ENCODE measurements around the gene ZKSCAN3. TPM values are rescaled to one million over a fixed set of nuclear protein-coding genes. Genes with fewer than 3 reads are reported as not detected.
A peak's percentile ranks its signal among the peaks of the same experiment; 100 is the strongest.

ZKSCAN3 gene
- total RNA-seq, 4 donors from 2014 or later: 3.1 to 6.0 (median 4.5) TPM

DNA sequence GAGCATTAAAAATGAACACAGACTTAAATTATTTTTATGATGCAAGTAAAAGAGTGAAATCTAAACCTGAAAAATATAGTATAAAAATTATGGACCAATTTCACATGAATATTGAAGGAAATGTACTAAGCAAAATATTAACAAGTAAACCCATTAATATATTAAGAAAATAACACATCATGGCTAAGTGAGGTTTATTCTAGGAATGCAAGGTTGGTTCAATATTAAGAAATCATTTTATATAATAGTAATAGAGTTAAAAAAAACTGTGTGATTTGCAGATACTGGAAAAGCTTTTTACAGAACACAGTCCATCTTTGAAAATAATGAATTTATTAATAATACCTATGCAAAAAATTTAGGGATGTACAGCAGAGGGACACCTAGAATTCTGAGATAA lies 28.9 kb downstream of the ZKSCAN3 start:
- H3K27ac ChIP-seq: no peak overlapping the region
- no peak overlapping the region for H3K4me3 ChIP-seq
- DNase-seq (ENCODE audit: low spot score in 2 of 2): no peak
- TF ChIP-seq POLR2AphosphoS5 (IDR thresholded peaks at IDR 0.05) (no peak), POLR2A (IDR thresholded peaks at IDR 0.05) (no peak), EP300 (IDR thresholded peaks at IDR 0.05) (no peak)
- peaks cover 17% of the 10 kb centered on the region for H3K36me3 ChIP-seq
- peaks cover 12% of the 10 kb centered on the region for H3K4me1 ChIP-seq
- H3K27me3 ChIP-seq: no peaks in the 10 kb centered on the region
- H3K9me3 ChIP-seq: peaks cover 5% of the 10 kb centered on the region

DNA sequence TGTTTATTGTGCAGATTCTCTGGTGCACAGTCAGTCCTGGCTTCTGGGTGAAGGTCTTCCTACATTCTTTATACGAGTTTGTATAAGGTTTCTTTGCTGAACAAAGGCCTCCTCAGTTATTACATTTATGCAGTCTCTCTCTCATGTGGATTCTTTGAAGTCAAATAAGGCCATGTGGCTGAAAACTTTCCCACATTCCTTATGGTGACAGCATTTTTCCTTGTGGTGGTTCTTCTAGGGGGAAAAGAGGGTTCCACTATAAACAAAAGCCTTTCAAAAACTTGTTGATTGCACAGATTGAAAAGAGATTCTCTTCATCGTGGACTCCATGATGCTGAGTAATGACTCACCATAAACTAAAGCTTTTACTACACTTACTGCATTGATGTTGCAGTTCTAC lies 30.6 kb downstream of the ZKSCAN3 start:
- no peak overlapping the region for H3K27ac ChIP-seq
- DNase-seq (ENCODE audit: low spot score in 2 of 2): no peak

DNA sequence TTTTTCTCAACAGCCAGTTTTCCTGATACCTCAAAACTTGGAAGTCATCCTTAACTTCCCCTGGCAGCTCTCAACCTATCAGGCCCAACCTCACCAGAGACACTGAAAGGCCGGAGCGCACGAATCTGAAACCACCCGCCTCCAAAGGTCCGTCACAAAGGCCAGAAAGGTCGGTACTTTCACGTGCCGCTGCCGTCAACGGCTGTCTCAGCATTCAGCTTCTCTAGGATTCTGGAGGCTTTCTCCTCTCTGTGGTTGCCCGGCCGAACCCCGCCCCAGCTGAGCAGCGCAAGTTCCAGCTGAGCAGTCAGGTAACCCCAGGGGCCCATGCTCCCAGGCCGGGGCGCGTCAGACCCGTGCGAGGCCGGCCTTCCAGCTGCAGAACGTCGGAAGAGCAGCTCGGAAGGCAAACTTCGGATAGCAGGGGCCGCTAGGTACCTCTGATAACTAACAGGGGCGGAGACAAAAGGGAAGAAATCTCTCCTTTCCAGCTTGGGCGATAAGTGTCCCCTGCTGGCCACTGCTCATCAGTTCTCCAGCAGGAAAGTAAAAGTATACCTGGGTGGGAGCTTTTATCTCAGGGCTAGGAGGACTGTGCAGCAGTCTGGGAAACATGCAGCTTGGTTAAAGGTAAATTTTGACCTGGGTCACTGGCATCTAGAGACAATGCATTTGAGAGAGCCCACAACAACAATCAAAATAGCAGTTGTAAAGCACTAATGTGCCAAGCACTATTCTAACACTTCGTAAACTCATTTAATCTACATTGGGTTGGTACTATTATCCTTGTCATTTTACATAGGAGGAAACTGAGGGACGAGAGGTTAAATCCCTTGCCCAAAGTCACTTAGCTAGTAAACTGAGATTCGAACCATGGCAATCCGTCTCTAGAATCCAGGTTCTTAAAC lies 33.7 kb downstream of the ZKSCAN3 start:
- peak; percentile 79 to 90 for DNase-seq (ENCODE audit: low spot score in 2 of 2)
- Histone ChIP-seq H3K4me3 (peak overlapping the region; percentile 48), H3K36me3 (peaks cover 25% of the 10 kb centered on the region), H3K27me3 (no peaks in the 10 kb centered on the region), H3K9me3 (peaks cover 5% of the 10 kb centered on the region), H3K4me1 (peaks cover 13% of the 10 kb centered on the region), H3K27ac (peak overlapping the region; percentile 42)
- WGBS: 28% methylated on average over 30 of the region's 31 CpGs
- no peak for TF ChIP-seq POLR2A (IDR thresholded peaks at IDR 0.05)
- TF ChIP-seq, protein P1, sequence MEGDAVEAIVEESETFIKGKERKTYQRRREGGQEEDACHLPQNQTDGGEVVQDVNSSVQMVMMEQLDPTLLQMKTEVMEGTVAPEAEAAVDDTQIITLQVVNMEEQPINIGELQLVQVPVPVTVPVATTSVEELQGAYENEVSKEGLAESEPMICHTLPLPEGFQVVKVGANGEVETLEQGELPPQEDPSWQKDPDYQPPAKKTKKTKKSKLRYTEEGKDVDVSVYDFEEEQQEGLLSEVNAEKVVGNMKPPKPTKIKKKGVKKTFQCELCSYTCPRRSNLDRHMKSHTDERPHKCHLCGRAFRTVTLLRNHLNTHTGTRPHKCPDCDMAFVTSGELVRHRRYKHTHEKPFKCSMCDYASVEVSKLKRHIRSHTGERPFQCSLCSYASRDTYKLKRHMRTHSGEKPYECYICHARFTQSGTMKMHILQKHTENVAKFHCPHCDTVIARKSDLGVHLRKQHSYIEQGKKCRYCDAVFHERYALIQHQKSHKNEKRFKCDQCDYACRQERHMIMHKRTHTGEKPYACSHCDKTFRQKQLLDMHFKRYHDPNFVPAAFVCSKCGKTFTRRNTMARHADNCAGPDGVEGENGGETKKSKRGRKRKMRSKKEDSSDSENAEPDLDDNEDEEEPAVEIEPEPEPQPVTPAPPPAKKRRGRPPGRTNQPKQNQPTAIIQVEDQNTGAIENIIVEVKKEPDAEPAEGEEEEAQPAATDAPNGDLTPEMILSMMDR (IDR thresholded peaks at IDR 0.05): no peak
- TF ChIP-seq POLR2AphosphoS5 (IDR thresholded peaks at IDR 0.05): no peak
- TF ChIP-seq EP300 (IDR thresholded peaks at IDR 0.05): no peak

More for the DNA sequence above, 30.6 kb downstream of the ZKSCAN3 start:
- H3K9me3 ChIP-seq: peaks cover 5% of the 10 kb centered on the region
- H3K36me3 ChIP-seq: peaks cover 17% of the 10 kb centered on the region
- TF ChIP-seq POLR2AphosphoS5 (IDR thresholded peaks at IDR 0.05) (no peak), EP300 (IDR thresholded peaks at IDR 0.05) (no peak), POLR2A (IDR thresholded peaks at IDR 0.05) (no peak)
- TF ChIP-seq, protein P1 (IDR thresholded peaks at IDR 0.05): no peak
- H3K27me3 ChIP-seq: no peaks in the 10 kb centered on the region
- 87% methylated on average over 2 of the region's 2 CpGs for WGBS
- peaks cover 13% of the 10 kb centered on the region for H3K4me1 ChIP-seq
- no peak overlapping the region for H3K4me3 ChIP-seq

DNA sequence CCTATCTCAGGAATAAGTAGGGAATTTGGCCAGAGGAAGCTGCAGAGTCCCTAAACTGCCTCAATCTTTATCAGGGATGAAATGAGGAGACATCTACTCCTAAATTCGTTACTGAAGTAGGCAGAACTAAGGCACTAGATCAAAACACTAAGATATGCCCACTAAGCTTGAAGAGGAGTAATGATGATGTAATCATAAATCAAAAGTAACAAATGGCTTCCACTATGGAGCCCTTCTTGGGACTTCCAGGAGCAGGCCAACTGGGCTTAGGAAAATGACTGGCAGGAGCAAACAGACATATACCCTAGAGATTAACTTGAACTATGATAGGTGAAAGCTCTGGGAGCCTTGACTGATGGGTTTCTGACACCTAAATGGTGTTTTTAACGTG lies 34.4 kb downstream of the ZKSCAN3 start:
- Histone ChIP-seq H3K27ac (no peak overlapping the region), H3K4me3 (no peak overlapping the region), H3K36me3 (peaks cover 29% of the 10 kb centered on the region), H3K4me1 (peaks cover 13% of the 10 kb centered on the region), H3K9me3 (no peaks in the 10 kb centered on the region), H3K27me3 (no peaks in the 10 kb centered on the region)
- 68% methylated on average over 2 of the region's 2 CpGs for WGBS
- no peak for DNase-seq (ENCODE audit: low spot score in 2 of 2)
- TF ChIP-seq POLR2A (IDR thresholded peaks at IDR 0.05): no peak
- no peak for TF ChIP-seq EP300 (IDR thresholded peaks at IDR 0.05)
- TF ChIP-seq, protein P1 (IDR thresholded peaks at IDR 0.05): no peak
- TF ChIP-seq POLR2AphosphoS5 (IDR thresholded peaks at IDR 0.05): no peak

DNA sequence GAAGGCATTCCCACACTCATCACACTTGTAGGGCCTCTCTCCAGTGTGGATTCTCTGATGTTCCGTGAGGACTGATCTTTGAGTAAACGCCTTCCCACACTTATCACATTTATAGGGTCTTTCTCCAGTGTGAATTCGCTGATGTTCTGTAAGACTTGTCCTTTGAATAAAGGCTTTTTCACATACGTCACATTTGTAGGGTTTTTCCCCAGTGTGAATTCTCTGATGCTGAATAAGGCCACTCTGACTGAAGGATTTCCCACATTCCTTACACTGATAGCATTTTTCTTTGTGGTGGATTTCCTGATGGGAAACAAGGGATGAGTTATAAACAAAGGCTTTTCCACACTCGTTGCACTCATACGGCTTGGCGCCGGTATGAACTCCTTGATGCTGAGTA lies 40.9 kb downstream of the ZKSCAN3 start:
- peaks cover 49% of the 10 kb centered on the region for H3K36me3 ChIP-seq
- no peak overlapping the region for H3K4me3 ChIP-seq
- WGBS: 97% methylated on average over 8 of the region's 8 CpGs
- H3K9me3 ChIP-seq: no peaks in the 10 kb centered on the region
- no peaks in the 10 kb centered on the region for H3K27me3 ChIP-seq
- no peak overlapping the region for H3K27ac ChIP-seq
- H3K4me1 ChIP-seq: no peaks in the 10 kb centered on the region
- TF ChIP-seq, protein P1 (IDR thresholded peaks at IDR 0.05): no peak
- TF ChIP-seq POLR2A (IDR thresholded peaks at IDR 0.05) (no peak), POLR2AphosphoS5 (IDR thresholded peaks at IDR 0.05) (no peak), EP300 (IDR thresholded peaks at IDR 0.05) (no peak)
- DNase-seq (ENCODE audit: low spot score in 2 of 2): no peak

Measured in suprapubic skin (tissue), 4 donors.